Stimulated activated CD4-positive, alpha-beta T cell treated with anti-CD3 and anti-CD28 coated beads, TNF-alpha, amount 100 ng/mL, for 24 hours (primary cell): ENCODE data around the gene SLC38A4.
"Not testable (repeated sequence)": the region's sequence is repeated elsewhere in the genome, so short reads cannot be mapped to it uniquely, and the experiment has no call there.

Experiments
- DNase-seq, 3 experiments: peaks; one replicate each; pipeline ENCODE4 v3.0.0-alpha.2; 2020; ENCODE audit warnings: low read depth in 3 of 3

The SLC38A4 gene

GRCh38 chr12:46775796-46776195 is 50.0 kb downstream of the SLC38A4 start:
- no peak for DNase-seq

GRCh38 chr12:46774322-46774633 is 51.5 kb downstream of the SLC38A4 start:
- DNase-seq = no peak

GRCh38 chr12:46773586-46774321 is 52.0 kb downstream of the SLC38A4 start:
- no peak for DNase-seq

- DNase-seq = no peak
Observed at GRCh38 chr12:46771268-46771827, 54.4 kb downstream of the SLC38A4 start.

- no peak for DNase-seq
Observed at GRCh38 chr12:46770501-46771183, 55.2 kb downstream of the SLC38A4 start.

GRCh38 chr12:46764005-46764404 is 61.8 kb downstream of the SLC38A4 start:
- no peak for DNase-seq

- DNase-seq = no peak
Observed at GRCh38 chr12:46763230-46763629, 62.6 kb downstream of the SLC38A4 start.

- no peak for DNase-seq
Observed at GRCh38 chr12:46754550-46754949, 71.2 kb downstream of the SLC38A4 start.

GRCh38 chr12:46752396-46752795 is 73.4 kb downstream of the SLC38A4 start:
- DNase-seq = no peak

GRCh38 chr12:46751173-46751572 is 74.6 kb downstream of the SLC38A4 start:
- DNase-seq = no peak

- no peak for DNase-seq
Observed at GRCh38 chr12:46749322-46749721, 76.5 kb downstream of the SLC38A4 start.

- DNase-seq = no peak
Observed at GRCh38 chr12:46744283-46744682, 81.5 kb downstream of the SLC38A4 start.

- DNase-seq = no peak
Observed at GRCh38 chr12:46743456-46743855, 82.3 kb downstream of the SLC38A4 start.

GRCh38 chr12:46742271-46742670 is 83.5 kb downstream of the SLC38A4 start:
- DNase-seq = not testable (repeated sequence)

GRCh38 chr12:46725332-46725731 is 100.5 kb downstream of the SLC38A4 start:
- DNase-seq = no peak

GRCh38 chr12:46723629-46724419 is 102.0 kb downstream of the SLC38A4 start:
- no peak for DNase-seq

GRCh38 chr12:46722394-46723185 is 103.2 kb downstream of the SLC38A4 start:
- DNase-seq = no peak

- DNase-seq = no peak
Observed at GRCh38 chr12:46718495-46718894, 107.3 kb downstream of the SLC38A4 start.

- no peak for DNase-seq
Observed at GRCh38 chr12:46717868-46718267, 107.9 kb downstream of the SLC38A4 start.

- no peak for DNase-seq
Observed at GRCh38 chr12:46717159-46717558, 108.6 kb downstream of the SLC38A4 start.
